Measurements from ENCODE around the gene KIN.

DNA sequence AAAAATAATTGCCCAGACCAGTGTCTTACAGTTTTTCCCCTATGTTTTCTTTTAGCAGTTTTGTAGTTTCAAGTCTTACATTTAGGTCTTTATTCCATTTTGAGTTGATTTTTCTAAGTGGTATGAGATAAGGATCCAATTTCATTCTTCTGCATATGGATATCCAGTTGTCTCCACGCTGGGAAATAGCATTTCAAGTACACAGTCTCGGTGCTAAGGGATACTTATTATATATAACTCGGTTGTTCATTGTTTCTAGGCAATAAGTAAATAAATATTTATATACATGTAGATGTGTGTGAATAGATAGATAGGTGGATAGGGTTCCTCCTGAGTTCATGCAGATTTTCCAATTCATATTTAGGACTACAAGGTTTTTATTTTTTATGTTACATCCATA, 46.5 kb upstream of the KIN start:
- TF ChIP-seq CHD2 (IDR thresholded peaks at IDR 0.05; ENCODE audit: low read length, partially characterized antibody) = no peak
- TF ChIP-seq MXI1 (IDR thresholded peaks at IDR 0.05; ENCODE audit: low read depth, low read length) = no peak

Measured in SK-N-SH (cell line).